ENCODE data around the gene PI4KA. TPM values are rescaled to one million over a fixed set of nuclear protein-coding genes. Genes with fewer than 3 reads are reported as not detected.

Gene PI4KA
- total RNA-seq, 1 donor from 2014 or later, result 113 TPM

- DNase-seq (no peak), ATAC-seq (no peak)
- Histone ChIP-seq H3K9me3 (no peaks in the 10 kb centered on the region), H3K27me3 (no peaks in the 10 kb centered on the region), H3K36me3 (no peaks in the 10 kb centered on the region), H3K4me3 (no peak overlapping the region), H3K27ac (no peak overlapping the region), H3K4me1 (no peaks in the 10 kb centered on the region)
- intact Hi-C loops (cut with DNase I), result no loop called here
- TF ChIP-seq CTCF (IDR thresholded peaks at IDR 0.05), result no peak
Observed at GRCh38 chr22:20659920-20660319, 198.7 kb downstream of the PI4KA start.

GRCh38 chr22:20659258-20659657 is 199.4 kb downstream of the PI4KA start:
- no peaks in the 10 kb centered on the region for H3K9me3 ChIP-seq
- no peak for TF ChIP-seq CTCF (IDR thresholded peaks at IDR 0.05)
- no peaks in the 10 kb centered on the region for H3K27me3 ChIP-seq
- DNase-seq, result no peak
- no peak overlapping the region for H3K4me3 ChIP-seq
- no peak for ATAC-seq
- intact Hi-C loops (cut with DNase I), result no loop called here
- H3K4me1 ChIP-seq, result no peaks in the 10 kb centered on the region
- no peak overlapping the region for H3K27ac ChIP-seq
- H3K36me3 ChIP-seq, result no peaks in the 10 kb centered on the region

GRCh38 chr22:20658433-20659222 is 200.0 kb downstream of the PI4KA start:
- intact Hi-C loops (cut with DNase I), result no loop called here
- Histone ChIP-seq H3K9me3 (no peaks in the 10 kb centered on the region), H3K27ac (no peak overlapping the region), H3K4me3 (no peak overlapping the region), H3K4me1 (no peaks in the 10 kb centered on the region), H3K36me3 (no peaks in the 10 kb centered on the region), H3K27me3 (no peaks in the 10 kb centered on the region)
- ATAC-seq, result no peak
- no peak for TF ChIP-seq CTCF (IDR thresholded peaks at IDR 0.05)
- DNase-seq, result no peak

- ATAC-seq, result no peak
- Histone ChIP-seq H3K36me3 (no peaks in the 10 kb centered on the region), H3K27ac (no peak overlapping the region), H3K27me3 (no peaks in the 10 kb centered on the region), H3K9me3 (no peaks in the 10 kb centered on the region), H3K4me1 (no peaks in the 10 kb centered on the region), H3K4me3 (no peak overlapping the region)
- no peak for TF ChIP-seq CTCF (IDR thresholded peaks at IDR 0.05)
- no peak for DNase-seq
- intact Hi-C loops (cut with DNase I), result no loop called here
Observed at GRCh38 chr22:20657963-20658362, 200.6 kb downstream of the PI4KA start.

Other genes with a start within 250 kb of the PI4KA start
- 0.58 TPM for gene SERPIND1, start 84.7 kb downstream of the PI4KA start, total RNA-seq
- gene SNAP29, start 196 bp upstream of the PI4KA start, total RNA-seq, result 24.3 TPM
- 60.8 TPM for gene CRKL, start 58.6 kb upstream of the PI4KA start, total RNA-seq
- 5.7 TPM for gene AIFM3, start 108.4 kb upstream of the PI4KA start, total RNA-seq
- gene LZTR1, start 123.5 kb upstream of the PI4KA start, total RNA-seq, result 56.7 TPM
- 22.0 TPM for gene THAP7, start 143.3 kb upstream of the PI4KA start, total RNA-seq
- 2.2 TPM for gene P2RX6, start 156.4 kb upstream of the PI4KA start, total RNA-seq
- 1.5 TPM for gene SLC7A4, start 173.8 kb upstream of the PI4KA start, total RNA-seq
- gene LRRC74B, start 187.1 kb upstream of the PI4KA start, total RNA-seq, result not detected